GM19240 (cell line): Measurements from ENCODE around the gene SNX33.
"Not testable (repeated sequence)": the region's sequence is repeated elsewhere in the genome, so short reads cannot be mapped to it uniquely, and the experiment has no call there.

Experiments
- DNase-seq: peaks from one replicate; pipeline ENCODE4 v3.0.0; 2011; ENCODE audit warnings: low spot score; ENCODE audit not compliant: insufficient read length

The SNX33 gene

GRCh38 chr15:75683646-75684312 lies 36.1 kb downstream of the SNX33 start:
- DNase-seq, result peak; percentile 87

- no peak for DNase-seq
These were observed 36.9 kb downstream of the SNX33 start for GRCh38 chr15:75684648-75685047.

- DNase-seq, result no peak
These were observed 37.5 kb downstream of the SNX33 start for GRCh38 chr15:75685195-75685594.

GRCh38 chr15:75686212-75686642 lies 38.5 kb downstream of the SNX33 start:
- peak; percentile 75 for DNase-seq

- DNase-seq, result no peak
These were observed 40.0 kb downstream of the SNX33 start for GRCh38 chr15:75687486-75688277.

- DNase-seq, result no peak
These were observed 40.5 kb downstream of the SNX33 start for GRCh38 chr15:75688278-75688557.

- DNase-seq, result no peak
These were observed 41.1 kb downstream of the SNX33 start for GRCh38 chr15:75688831-75689230.

- DNase-seq, result not testable (repeated sequence)
These were observed 41.7 kb downstream of the SNX33 start for GRCh38 chr15:75689429-75689828.

GRCh38 chr15:75692311-75692710 lies 44.6 kb downstream of the SNX33 start:
- not testable (repeated sequence) for DNase-seq

GRCh38 chr15:75693028-75693427 lies 45.3 kb downstream of the SNX33 start:
- not testable (repeated sequence) for DNase-seq

GRCh38 chr15:75693501-75694240 lies 46.0 kb downstream of the SNX33 start:
- DNase-seq, result no peak

- DNase-seq, result no peak
These were observed 46.8 kb downstream of the SNX33 start for GRCh38 chr15:75694241-75695182.

- DNase-seq, result no peak
These were observed 47.5 kb downstream of the SNX33 start for GRCh38 chr15:75695220-75695619.

- DNase-seq, result no peak
These were observed 48.1 kb downstream of the SNX33 start for GRCh38 chr15:75695634-75696310.

- DNase-seq, result no peak
These were observed 48.6 kb downstream of the SNX33 start for GRCh38 chr15:75696311-75696720.

GRCh38 chr15:75696854-75697259 lies 49.1 kb downstream of the SNX33 start:
- DNase-seq, result no peak

GRCh38 chr15:75697523-75697922 lies 49.8 kb downstream of the SNX33 start:
- DNase-seq, result no peak

- not testable (repeated sequence) for DNase-seq
These were observed 50.4 kb downstream of the SNX33 start for GRCh38 chr15:75697974-75698747.

GRCh38 chr15:75699517-75699916 lies 51.8 kb downstream of the SNX33 start:
- DNase-seq, result not testable (repeated sequence)
